Right hindlimb (tissue), 1 donor: Measurements from ENCODE around the gene PPP1R9B.

ENCODE experiments used
- DNase-seq: peaks from one replicate; pipeline ENCODE4 v3.0.0-alpha.2; 2018

The PPP1R9B gene

DNA sequence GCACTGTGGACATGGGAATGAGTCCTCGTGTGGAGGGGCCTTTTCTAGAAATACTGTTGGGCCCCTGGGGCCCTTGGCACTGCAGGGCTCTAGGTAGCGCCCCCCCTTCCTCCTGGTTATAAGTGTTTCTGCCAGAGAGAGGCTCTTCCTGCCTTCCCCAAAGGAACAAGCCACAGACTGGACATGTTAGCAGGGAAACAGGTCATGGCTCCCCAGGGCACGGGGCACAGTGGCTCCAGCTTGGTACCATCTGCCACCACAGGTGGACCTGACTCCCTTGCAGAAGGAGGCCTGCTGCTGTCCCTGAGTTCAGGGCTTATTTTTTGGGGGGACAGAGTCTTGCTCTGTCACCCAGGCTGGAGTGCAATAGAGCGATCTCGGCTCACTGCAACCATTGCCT is 46.5 kb downstream of the PPP1R9B start:
- DNase-seq, result no peak

DNA sequence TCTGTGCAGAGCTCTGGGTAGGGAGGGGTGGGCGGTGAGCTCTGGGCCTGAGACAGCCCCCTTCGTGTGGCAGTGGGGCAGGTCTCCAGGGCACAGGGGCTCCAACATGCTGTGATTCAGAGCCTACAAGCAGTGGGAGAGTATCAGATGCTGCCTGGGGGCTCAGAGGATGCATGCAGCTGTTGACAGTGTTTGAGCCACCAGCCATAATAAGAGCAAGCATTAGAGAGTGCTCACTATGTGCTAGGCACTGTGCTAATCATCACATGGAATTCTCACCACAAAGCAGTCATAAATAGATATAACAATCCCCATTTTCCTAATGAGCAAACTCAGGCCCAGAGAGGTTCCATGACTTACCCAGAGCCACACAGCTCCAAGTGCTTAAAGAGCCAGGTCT is 47.2 kb downstream of the PPP1R9B start:
- DNase-seq, result no peak

DNA sequence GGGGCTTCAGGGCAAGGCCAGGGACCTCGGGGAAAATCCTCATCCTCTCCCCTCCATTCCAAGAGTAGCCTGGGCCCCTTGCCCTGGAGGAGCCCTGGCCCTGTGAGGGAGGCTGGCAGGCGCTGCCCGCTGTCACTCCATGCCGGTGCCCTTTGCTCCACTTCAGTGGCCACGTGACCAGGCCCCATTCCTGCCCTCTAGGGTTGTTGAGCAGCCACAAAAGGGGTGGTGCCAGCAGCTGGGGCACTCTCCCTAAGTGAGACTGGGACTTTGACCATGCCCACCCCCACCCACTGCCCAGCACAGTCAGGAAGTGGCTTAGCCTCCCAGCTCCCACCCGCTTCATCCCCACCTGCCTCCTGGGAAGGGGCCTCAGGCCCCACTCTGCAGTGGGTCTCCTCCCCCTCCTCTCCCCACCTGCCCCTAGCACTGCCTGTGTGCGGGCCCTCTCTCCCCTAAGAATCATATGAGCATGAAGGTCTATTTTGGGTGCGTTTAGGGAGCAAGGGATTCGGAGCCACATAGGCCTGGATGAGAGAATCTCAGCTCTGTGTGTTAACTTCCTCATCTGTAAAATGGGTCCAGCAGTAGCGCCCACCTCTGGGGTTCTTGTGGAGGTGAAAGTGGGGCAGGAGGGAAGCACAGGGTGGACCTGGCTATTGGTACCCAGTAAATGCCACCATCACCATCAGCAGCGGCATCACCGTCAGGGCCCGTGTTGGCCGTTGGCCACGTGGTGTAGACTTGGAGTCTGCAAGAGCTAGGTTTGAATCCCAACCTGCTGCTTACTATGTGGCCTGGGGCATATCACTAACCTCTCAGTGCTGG is 48.1 kb downstream of the PPP1R9B start:
- no peak for DNase-seq

DNA sequence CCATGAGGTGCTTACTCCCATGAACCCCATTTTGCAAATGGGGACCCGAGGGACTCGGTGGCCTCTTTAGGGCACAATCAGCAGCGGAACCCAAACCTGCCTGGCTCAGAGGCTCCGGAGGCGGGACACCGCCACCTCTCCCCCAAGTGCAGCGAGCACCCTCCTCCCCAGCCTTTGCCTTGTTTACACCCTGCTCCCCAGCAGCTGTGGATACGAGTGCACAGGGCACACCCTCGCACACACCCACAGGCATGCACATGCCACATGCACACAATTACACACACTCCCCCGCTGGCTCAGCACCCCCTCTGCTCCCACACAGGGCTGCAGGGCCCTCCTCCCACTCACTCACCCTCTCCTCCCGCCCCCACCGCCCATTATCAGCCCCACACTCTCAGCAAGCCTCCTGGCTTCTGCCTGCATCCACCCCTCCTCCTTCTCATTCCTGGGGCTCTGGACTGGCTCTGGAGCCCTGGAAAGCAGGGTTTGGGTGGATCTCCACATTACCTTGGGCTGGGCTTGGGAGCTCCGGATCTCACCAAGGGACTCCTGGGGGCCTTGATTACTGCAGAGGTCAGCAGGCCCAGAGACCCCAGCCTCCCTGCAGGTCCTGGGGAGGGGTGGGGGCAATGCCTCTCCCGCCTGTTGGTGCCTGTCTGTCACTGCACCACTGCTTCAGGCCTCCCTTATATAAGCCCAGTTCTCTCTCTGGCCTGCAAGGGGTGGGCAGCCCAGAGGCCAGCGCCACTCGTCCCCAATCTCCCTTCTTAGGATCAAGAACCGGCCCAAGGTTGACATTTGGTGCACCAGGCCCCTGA is 48.9 kb downstream of the PPP1R9B start:
- no peak for DNase-seq

DNA sequence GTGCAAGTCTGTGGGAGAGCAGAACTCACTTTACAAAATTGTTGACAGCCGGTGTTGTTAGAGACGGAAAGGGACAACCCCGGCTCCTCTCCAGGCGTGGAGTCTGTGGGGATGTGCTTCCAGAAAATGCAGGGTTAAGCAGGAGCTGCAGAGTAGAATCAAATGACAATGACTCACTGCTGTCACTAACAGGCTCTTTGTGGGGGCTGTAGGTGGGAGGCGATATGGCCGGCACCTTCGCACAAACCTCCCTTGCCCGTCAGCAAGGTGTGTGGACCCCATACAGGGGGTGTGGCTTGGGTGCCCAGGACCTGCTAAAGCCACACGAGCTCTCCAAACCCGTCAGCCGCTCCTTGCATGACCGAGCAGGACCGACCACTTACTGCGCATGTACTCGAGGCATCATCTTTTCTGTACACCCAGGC is 49.5 kb downstream of the PPP1R9B start:
- DNase-seq, result no peak

DNA sequence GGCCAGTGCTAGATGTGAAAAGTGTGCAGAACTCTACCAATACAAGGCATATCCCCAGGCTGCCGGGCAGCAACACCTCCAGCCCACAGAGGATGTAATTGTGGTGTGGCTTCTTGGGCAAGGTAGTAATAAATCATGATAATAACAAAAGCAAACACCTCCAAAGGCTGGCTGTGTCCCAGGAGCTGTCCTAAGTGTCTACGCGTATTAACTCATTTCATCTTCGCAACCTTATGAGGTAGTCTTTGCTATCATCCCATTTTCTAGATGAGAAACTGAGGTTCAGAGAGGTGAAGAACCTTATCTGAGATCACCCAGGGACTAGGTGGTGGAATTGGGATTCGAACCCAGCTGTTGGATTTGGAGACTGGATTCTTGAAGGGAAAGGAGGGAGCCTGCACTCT is 50.0 kb downstream of the PPP1R9B start:
- DNase-seq, result no peak

DNA sequence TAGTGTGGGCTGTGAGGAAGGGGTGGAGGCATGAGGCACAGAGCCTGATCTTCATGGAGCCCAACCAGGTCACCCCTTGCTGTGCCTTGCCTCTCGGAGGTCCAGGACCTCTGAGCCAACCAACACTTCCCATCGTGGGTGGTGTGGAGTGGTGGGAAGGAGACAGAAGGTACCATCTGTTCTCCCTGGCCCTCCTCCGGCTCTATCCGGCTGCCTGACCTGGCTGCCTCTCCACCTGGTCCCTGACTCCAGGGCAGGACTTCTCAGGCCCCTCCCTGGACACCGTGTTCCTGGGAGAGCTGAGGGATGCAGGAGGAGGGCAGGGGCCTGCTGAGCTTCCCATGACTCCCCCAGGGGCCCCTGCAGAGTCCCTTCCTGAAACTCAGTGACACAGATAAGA is 51.5 kb downstream of the PPP1R9B start:
- DNase-seq, result no peak

DNA sequence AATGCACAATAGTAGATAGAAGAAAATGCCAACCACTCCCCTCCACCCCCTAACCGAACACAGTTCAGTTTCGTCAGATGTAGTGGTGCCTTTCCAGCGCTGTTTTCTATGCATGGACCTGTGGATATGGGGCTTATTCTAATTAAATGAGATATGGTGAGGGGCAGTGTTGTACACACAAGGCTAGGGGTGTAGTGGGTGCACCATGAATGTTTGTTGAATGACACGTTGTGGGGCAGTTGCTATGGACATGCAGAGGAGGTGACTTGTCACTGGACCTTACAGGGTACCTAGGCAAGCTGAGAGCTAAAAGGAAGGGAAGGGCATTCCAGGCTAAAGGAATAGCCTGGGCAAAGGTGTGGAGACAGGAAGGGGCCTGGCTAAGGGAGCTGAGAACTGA is 51.9 kb downstream of the PPP1R9B start:
- DNase-seq, result no peak

DNA sequence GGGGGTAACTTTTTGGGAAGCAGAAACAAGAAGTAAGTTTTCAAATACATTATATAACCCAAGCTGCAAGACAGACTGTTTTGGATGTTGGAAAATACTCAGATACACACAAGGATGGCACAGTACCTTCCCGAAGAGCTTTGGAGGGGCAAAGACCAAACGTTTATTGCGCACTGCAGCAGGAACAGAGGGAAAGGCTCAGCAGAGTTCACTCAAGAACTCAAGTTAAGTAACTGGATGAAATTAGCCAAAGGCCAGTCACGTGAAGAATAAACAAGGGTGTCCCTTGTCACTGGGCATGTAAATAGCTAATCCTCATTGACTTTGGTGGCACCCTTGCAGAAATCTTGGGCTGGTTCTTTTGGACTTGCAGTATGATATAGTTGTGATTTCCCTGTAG is 52.6 kb downstream of the PPP1R9B start:
- DNase-seq, result no peak

DNA sequence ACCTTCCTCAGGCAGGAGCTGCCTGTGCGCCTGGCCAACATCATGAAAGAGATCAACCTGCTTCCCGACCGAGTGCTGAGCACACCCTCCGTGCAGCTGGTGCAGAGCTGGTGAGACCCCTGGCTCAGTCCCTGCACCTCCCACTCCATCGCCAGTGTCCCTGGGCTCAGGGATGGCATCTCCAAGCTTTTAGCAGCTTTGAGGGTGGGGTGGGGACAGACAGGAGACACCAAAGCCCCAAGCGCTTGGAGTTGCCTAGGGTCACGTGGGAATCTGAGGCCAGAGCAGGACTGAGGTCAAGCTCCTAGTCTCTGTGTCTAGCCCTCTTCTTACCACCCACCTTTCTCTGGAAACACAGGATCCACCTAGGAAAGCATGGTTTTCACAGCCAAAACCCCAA is 53.0 kb downstream of the PPP1R9B start:
- DNase-seq, result no peak

DNA sequence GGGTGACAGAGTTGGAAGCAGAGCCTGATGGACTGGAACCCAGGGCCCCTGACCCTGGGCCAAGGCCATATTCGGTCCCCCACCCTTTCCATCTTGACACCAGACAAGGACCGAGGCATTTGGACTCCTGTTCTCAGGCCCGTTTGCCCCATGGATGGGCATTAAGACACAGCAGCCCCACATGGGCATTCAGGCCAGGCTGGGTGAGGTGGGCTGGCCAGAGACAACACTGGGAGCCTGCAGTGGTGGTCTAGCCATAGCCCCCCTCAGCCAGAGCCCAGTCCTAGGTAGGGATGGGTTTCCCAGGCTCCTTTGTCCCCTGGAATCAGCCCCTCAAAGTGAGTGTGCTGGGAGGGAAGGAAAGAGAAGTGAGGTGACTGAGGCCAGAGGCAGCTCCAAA is 53.7 kb downstream of the PPP1R9B start:
- no peak for DNase-seq

DNA sequence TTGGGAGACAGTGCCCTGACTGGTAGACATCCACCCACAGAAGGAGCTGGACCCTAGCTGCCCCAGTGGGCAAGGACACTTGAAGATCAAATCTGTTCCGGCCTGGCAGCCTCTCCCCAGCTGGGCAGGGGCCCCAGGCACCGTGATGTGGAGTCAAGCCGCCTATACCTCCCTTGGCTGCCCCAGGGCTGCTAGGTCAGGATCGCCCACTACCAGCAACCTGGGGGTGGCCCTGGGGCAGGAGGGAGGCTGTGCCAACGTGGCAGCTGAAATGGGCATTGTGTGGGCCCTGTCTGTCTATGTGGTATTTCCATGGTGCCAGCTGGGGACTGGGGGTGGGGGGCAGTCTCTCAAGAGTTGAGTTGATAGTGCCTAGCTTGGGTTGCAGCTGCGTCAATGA is 54.4 kb downstream of the PPP1R9B start:
- DNase-seq, result no peak

DNA sequence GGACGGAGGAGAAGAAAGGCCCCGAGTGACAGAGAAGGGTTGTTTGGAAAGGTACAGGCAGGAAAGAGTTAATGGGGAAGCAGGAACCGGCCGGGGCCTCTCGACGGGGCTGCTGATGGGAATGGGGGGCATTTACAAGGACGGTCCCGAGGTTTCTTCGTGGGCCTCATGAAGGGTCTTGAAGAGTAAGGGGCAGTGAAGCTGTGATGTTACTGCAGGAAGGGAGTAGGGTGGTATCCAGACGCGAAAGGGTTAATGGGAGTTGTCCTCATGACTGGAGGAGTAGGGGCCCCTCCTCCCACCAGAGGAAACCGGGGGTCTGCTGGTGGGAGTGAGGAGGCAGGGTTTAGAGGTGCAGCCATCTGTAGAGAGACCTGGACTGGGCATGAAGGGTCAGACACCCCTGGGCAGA is 54.8 kb downstream of the PPP1R9B start:
- DNase-seq, result no peak

DNA sequence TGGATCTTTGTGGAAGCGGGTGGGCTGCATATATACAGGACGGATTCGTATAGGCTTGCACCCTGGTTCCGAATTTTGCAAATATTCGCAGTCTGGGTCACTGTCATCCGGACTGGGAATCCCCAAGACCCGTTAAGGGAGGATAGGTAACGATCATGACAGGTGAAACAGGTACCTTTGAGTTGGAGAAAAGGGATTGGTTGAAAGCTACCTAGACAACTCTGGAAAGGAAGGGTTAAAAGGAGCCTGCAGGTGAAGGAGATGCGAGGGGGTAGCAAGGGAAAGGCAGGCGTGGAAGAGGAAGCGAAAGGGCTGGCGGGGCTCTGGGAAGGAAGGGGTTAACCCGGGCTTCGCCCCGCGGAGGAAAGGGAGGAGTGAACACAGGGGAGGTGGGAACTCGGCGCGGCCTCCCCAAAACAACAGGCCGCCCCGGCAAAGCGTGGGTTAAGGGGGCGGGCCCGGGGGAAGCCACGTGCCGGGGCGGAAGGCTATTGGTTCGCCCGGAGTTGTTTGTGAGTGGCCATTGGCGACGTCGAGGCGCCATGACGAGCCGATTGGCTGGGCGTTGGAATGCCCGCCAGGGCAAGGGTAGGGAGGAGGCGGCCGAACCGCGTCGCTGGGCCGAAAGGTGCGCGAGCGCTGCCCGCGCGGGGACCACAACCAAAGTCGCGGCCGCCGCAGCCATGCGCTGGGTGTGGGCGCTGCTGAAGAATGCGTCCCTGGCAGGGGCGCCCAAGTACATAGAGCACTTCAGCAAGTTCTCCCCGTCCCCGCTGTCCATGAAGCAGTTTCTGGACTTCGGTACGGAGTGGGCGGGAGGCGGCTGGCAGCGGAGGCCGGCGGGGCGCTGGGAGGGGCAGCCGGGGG is 55.5 kb downstream of the PPP1R9B start, which contains the start of gene PDK2:
Gene PDK2 (plus strand): TSS at position 599 of the 867 bp plus-strand sequence. CDS start 85 bp downstream, at position 684.
- DNase-seq, result peak; percentile 98

DNA sequence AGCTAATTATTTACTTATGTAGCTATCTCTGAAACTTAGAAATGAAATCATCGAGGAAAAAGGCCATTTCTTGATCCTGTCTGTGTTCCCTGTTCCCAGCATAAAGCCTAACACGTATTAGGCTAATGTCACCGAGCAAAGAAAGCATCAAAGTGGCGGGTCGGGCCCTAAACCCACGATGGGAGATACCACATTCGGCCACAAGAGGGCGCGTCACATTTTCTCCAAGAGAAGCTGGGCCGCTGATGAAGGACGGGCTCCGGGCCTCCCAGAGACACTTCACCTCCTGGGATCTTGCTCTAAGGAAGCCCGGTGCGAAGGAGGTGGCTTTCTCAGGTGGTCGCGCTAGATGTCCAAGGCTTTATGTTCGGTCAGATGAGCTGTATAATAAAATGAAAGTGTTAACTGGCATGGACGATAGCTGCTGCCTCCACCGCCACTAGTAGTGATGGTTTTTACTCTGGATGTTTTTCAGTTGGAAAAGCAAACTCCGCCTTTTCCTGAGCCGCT is 56.2 kb downstream of the PPP1R9B start:
- DNase-seq, result peak; percentile 91

DNA sequence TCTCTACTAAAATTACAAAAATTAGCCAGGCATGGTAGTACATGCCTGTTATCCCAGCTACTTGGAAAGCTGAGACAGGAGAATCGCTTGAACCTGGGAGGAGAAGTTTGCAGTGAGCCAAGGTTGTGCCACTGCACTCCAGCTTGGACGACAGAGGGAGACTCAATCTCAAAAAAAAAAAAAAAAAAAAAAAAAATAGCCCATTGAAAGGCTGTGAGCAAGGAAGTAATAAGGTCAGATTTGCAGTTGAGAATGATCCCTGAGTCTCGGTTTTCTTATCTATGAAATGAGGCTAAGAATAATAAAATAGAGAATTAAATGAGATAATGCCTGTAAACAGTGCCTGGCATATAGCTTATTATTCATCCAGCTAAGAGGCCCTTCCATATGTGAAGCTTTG is 56.7 kb downstream of the PPP1R9B start:
- DNase-seq, result no peak

DNA sequence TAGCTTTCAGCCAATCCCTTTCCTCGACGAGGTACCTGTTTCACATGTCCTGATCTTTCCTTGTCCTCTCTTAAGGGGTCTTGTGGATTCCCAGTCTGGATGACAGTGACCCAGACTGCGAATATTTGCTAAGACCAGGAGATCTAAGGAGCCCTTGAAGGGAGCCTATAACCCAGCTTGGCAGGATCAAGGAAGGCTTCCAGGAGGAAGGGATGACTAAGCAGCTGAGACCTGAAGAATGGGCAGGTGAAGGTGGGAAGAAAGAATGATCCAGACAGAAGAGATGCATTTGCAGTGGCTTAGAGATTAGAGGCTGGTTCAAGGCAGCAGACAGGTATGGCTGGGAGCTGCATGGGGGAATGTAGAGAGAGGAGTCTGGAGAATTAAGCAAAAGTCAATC is 57.2 kb downstream of the PPP1R9B start:
- no peak for DNase-seq

DNA sequence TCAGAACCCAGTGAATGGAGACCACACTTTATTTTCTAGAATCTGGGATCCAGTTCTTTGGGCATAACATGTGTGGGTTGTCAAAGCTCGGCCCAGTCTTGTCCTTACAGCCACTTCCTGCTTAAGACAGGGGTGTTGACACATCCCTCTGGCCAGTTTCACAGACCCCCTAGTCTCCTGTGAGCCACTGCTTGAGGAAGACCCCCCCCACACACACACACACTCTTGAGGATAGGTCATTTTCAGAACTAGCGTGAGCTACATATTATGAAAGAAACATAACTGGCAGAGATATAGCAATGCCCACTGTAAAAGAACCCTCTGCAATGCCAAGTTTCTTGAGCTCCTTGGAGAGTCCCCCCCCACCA is 58.6 kb downstream of the PPP1R9B start:
- no peak for DNase-seq

DNA sequence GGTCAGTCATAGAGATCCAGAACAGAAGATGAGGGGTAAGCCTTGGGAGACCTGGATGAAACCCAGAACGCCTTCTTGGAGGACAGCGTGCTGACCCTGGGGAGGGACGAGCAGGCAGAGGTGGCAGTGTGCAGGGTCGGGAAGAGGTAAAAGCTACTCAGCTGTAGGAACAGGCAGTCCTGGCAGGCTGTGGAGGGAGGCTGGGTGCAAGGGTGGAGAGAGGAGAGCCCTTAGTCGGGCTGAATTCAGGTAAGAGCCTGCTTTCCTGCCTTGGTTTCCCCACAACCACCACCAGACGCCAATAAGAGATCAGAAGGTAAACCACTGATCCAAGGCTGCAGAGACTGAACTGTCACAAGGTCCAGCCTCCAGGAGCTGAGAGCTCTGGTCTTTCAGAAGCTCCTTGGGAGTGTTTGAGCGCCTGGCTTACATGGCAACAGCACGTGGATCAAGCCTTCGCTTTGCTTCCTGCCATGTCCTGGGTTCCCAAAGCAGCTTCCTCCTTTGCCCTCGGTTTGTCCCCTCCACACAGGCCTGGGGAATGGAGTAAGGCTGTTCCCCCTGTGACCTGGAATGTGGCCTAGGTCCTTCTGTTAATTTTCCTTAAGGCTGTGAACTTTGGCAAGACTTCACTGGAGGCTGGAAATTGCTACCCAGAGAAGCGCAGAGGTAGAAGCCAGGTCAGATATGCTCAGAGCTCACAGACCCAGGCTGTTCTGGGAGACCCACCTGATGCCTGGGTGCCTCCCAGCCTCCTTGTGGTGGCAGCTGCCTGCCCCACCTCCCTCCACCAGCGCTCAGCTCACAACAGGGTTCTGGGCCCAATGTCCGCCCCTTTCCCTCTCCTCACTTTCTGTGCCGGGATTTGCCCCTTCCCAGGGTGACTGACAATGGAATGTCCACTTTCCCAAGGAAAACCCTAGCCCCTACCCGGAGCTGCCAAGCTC is 59.2 kb downstream of the PPP1R9B start:
- DNase-seq, result no peak

DNA sequence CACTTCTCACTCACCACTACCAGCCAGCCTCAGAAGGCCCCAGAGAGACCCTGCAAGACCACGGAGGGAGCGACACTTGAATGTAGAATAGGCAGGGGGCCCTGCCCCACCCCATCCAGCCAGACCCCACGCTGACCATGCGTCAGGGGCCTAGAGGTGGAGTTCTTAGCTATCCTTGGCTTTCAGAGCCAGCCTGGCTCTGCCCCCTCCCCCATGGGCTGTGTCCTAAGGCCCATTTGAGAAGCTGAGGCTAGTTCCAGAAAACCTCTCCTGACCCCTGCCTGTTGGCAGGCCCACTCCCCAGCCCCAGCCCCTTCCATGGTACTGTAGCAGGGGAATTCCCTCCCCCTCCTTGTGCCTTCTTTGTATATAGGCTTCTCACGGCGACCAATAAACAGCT is 60.4 kb downstream of the PPP1R9B start:
- DNase-seq, result no peak

DNA sequence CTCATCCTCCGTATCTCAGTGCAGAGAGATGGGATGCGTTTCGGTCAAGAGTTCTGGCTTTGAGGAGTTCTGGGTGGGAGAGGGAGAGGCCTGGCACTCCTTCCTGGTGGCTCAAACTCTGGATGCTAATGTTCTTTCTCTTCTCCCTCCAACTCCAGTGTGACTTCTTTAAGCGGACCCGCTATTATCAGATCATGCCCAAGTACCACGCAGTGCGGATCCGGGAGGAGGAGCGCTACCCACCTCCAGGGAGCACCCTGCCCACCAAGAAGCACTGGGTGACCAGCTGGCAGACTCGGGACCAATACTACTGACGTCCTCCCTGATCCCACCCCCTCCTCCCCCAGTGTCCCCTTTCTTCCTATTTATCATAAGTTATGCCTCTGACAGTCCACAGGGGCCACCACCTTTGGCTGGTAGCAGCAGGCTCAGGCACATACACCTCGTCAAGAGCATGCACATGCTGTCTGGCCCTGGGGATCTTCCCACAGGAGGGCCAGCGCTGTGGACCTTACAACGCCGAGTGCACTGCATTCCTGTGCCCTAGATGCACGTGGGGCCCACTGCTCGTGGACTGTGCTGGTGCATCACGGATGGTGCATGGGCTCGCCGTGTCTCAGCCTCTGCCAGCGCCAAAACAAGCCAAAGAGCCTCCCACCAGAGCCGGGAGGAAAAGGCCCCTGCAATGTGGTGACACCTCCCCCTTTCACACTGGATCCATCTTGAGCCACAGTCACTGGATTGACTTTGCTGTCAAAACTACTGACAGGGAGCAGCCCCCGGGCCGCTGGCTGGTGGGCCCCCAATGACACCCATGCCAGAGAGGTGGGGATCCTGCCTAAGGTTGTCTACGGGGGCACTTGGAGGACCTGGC is 61.3 kb downstream of the PPP1R9B start:
- DNase-seq, result no peak
